ENCODE results near the gene WWOX. TPM values are rescaled to one million over a fixed set of nuclear protein-coding genes. Genes with fewer than 3 reads are reported as not detected.

WWOX gene
- total and polyA plus RNA-seq, 2 of the 13 experiments (the other 11 are each of a cell fraction or from before 2014, with no cell fraction given) = 9.1 to 37.4 TPM

GRCh38 chr16:78556421-78556820 is 457.0 kb downstream of the WWOX start:
- H3K4me1 ChIP-seq (ENCODE audit: insufficient read depth, low read length) = peaks cover 6% of the 10 kb centered on the region
- 89% methylated on average over 16 of the region's 16 CpGs for WGBS (ENCODE audit: low lambda C conversion rate)
- no peak for DNase-seq (ENCODE audit: low spot score)
- no peaks in the 10 kb centered on the region for H3K27me3 ChIP-seq (ENCODE audit: control insufficient read depth in 1 of 2, insufficient read depth in 2 of 2, low read length in 2 of 2)
- no TSS peak for BruUV-seq (replicated peaks)
- in situ Hi-C loops (cut with HindIII; ENCODE audit: extremely low pct_ligation_motif_present, low pct_unique_long_range_greater_than_20kb) (no loop called here), intact Hi-C loops (cut with micrococcal nuclease; ENCODE audit: unreplicated experiment) (no loop called here)
- no peak overlapping the region for H3K27ac ChIP-seq (ENCODE audit: extremely low read length, insufficient read depth, low read length)
- H2AFZ ChIP-seq (ENCODE audit: low read length) = no peak overlapping the region
- no peaks in the 10 kb centered on the region for H3K79me2 ChIP-seq (ENCODE audit: insufficient read depth, low read length)
- TF ChIP-seq ATF1 (CRISPR knock-in tag; IDR thresholded peaks at IDR 0.05) = no peak
- TF ChIP-seq SNAPC2 (CRISPR knock-in tag; IDR thresholded peaks at IDR 0.05) = no peak
- no peak for TF ChIP-seq ZNF530 (CRISPR knock-in tag; IDR thresholded peaks at IDR 0.05; ENCODE audit: low read depth)
- TF ChIP-seq RARG (CRISPR knock-in tag; IDR thresholded peaks at IDR 0.05; ENCODE audit: low read depth) = no peak
- no peak for TF ChIP-seq THAP9 (CRISPR knock-in tag; IDR thresholded peaks at IDR 0.05; ENCODE audit: borderline replicate concordance)
- TF ChIP-seq ZBTB25 (CRISPR knock-in tag; IDR thresholded peaks at IDR 0.05) = no peak
- no peak for TF ChIP-seq ZSCAN9 (CRISPR knock-in tag; IDR thresholded peaks at IDR 0.05; ENCODE audit: borderline replicate concordance)
- TF ChIP-seq NBN (conservative IDR thresholded peaks at IDR 0.05) = no peak
- H3K9ac ChIP-seq (ENCODE audit: insufficient read depth, low read depth, low read length) = no peak overlapping the region
- no peaks in the 10 kb centered on the region for H3K36me3 ChIP-seq (replicated peaks in 1 of 2; ENCODE audit: control insufficient read depth in 1 of 2, insufficient read depth in 2 of 2, low read length in 2 of 2)
- ATAC-seq = no peak
- ChIA-PET POLR2A (no interaction called here), CTCF (ENCODE audit: low intra/inter-chr PET ratio, low total read pairs) (no interaction called here)
- no peak overlapping the region for H3K4me2 ChIP-seq (ENCODE audit: low read depth, low read length)
- H4K20me1 ChIP-seq (ENCODE audit: insufficient read depth, low read length) = no peaks in the 10 kb centered on the region
- no peaks in the 10 kb centered on the region for H3K9me3 ChIP-seq (ENCODE audit: low read length)
- no peak overlapping the region for H3K4me3 ChIP-seq (replicated peaks in 1 of 3; ENCODE audit: insufficient read depth in 1 of 3, low read depth in 2 of 3, low read length in 3 of 3)
- FAIRE-seq = no peak
